Non-pigmented ciliary epithelial cell (primary cell): ENCODE results near the gene DNAAF5.
"Not testable (repeated sequence)": the region's sequence is repeated elsewhere in the genome, so short reads cannot be mapped to it uniquely, and the experiment has no call there.

ENCODE experiments used
- DNase-seq: peaks from one replicate; pipeline ENCODE4 v3.0.0-alpha.2; 2010; ENCODE audit warnings: low read depth

DNAAF5 gene

DNA sequence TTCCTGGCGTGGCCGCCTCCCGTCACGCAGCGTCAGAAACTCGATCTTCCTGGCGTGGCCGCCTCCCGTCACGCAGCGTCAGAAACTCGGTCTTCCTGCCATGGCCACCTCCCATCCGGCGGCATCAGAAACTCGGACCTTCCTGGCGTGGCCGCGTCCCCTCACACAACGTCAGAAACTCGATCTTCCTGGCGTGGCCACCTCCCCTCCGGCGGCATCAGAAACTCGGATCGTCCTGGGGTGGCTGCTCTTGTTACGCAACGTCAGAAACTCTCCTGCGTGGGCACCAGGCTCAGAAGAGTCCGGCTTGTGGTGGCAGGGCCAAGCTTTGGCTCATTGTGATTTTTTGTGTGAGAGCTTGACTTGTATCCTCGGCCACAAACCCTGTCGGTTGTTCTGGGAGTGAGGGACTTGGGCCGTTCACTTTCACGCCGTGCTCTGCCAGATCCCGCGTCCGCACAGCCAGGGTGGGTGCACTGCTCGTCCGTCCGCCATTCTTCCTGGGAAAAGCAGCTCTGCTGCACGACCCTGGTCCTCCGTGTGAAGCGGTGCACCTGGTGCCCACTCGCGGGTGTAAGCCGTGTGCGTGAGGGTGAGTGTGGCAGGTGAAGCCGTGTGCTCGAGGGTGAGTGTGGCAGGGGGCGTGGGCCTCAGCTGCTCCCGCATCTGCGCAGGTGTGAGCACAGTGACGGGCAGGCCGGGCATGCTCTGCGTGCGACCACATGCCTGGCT is 56.4 kb downstream of the DNAAF5 start:
- no peak for DNase-seq

GRCh38 chr7:783556-784490 is 57.3 kb downstream of the DNAAF5 start:
- DNase-seq: no peak

DNA sequence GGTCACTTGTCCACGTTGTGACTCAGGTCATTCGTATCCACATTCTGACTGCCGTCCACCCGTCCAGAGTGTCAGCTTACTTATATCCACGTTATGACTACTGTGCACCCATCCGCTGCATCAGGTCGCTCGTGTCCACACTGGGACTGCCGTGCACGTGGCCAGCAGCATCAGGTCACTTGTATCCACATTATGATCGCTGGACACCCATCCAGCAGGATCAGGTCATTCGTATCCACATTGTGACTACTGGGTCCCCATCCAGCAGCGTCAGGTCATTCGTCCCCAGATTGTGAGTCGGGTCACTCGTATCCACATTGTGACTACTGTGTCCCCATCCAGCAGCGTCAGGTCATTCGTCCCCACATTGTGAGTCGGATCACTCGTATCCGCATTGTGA is 58.5 kb downstream of the DNAAF5 start:
- no peak for DNase-seq

GRCh38 chr7:785416-785815 is 58.9 kb downstream of the DNAAF5 start:
- no peak for DNase-seq

DNA sequence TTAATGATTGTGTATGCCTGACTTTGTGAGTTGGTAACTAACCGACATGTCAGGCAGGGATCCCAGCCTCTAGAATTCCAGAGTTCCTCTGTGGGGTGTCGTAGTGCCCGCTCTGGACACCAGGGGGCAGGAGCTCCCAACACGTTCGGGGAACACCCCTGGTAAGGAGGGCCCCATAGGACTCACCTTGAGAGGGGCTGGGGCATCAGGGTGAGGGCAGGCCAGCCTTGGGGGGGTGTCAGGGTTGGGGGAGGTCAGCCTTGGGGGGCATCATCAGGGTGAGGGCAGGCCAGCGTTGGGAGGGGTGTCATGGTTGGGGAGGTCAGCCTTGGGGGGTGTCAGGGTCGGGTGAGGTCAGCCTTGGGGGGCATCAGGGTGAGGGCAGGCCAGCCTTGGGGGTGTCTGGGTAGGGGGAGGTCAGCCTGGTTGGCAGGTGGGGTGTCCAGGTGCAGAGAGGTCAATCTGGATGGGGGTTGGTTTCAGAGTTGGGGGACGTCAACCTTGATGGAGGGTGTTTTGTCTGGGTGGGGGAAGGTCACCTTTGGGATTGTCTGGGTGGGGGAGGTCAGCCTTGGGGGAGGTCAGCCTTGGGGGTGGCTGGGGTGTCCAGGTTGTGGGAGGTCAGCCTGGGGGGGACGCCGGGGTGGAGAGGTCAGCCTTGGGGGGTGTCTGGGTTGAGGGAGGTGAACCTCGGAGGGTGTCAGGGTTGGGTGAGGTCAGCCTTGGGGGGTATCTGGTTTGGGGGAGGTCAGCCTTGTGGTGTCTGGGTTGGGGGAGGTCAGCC is 60.2 kb downstream of the DNAAF5 start:
- DNase-seq: no peak

DNA sequence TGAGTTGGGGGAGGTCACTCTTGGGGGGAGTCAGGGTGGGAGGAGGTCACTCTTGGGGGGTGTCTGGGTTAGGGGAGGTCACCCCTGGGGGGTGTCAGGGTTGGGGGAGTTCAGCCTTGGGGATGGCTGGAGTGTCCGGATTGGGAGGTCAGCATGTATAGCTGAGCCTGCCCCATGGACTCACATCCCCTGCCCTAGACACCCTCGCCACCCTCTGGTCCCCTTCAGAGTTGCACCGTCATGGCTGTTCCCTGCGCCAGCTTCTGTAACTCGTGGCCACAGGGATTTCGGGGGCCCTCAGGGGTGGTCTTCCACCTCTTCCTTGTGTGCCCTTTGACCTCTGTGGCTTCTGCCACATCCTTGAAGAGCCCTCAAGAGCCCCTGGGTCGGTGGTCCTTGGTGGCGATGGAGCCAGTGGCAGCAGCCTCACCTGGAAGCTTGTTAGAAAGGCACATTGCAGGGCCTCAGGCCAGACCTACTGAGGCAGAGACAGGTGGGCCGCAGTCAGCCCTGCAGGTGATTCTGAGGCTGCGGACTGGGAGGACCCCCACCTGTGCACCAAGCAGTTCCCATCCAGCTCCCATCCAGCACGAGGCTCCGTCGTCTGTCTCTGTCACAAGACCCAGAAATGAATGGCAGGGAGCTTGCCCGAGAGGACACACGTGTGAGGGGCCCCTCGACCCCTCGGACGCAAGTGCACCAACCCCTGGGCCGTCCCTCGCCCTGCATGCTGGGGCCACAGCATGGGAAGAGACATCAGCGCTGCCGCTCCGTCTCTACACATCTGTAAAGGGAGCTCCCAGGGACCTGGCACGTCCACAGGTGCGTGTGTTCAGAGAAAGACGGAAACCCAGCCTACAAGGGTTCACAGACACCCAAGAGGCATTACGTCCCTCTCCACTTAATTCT is 61.1 kb downstream of the DNAAF5 start:
- DNase-seq: no peak

DNA sequence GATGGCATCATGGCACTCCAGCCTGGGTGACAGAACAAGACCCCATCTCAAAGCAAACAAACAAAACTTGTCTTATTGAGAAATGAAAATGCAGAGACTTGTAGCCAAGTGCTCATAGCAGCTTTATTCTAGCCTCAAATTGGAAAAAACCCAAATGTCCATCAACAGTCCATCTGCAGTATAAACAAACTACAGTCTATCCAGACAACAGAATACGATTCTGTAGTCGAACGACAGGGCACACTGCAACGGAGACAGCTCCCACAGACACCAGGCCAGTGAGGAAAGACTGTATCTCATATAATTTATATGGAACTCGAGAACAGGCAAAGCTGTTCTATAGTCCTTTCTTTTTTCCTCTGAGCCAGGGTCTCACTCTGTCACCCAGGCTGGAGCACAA is 65.0 kb downstream of the DNAAF5 start:
- no peak for DNase-seq

- DNase-seq: no peak
These were observed 67.7 kb downstream of the DNAAF5 start for GRCh38 chr7:794207-794606.

- DNase-seq: no peak
These were observed 68.3 kb downstream of the DNAAF5 start for GRCh38 chr7:794671-795329.

DNA sequence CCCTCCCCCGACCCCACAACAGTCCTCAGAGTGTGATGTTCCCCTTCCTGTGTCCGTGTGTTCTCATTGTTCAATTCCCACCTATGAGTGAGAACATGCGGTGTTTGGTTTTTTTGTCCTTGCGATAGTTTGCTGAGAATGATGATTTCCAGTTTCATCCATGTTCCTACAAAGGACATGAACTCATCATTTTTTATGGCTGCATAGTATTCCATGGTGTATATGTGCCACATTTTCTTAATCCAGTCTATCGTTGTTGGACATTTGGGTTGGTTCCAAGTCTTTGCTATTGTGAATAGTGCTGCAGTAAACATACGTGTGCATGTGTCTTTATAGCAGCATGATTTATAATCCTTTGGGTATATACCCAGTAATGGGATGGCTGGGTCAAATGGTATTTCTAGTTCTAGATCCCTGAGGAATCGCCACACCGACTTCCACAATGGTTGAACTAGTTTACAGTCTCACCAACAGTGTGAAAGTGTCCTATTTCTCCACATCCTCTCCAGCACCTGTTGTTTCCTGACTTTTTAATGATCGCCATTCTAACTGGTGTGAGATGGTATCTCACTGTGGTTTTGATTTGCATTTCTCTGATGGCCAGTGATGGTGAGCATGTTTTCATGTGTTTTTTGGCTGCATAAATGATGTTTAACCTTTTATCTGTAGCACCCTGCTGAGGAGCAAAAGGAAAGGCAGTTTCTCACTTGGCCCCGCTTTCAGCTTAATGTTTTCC is 70.1 kb downstream of the DNAAF5 start:
- DNase-seq: not testable (repeated sequence)

DNA sequence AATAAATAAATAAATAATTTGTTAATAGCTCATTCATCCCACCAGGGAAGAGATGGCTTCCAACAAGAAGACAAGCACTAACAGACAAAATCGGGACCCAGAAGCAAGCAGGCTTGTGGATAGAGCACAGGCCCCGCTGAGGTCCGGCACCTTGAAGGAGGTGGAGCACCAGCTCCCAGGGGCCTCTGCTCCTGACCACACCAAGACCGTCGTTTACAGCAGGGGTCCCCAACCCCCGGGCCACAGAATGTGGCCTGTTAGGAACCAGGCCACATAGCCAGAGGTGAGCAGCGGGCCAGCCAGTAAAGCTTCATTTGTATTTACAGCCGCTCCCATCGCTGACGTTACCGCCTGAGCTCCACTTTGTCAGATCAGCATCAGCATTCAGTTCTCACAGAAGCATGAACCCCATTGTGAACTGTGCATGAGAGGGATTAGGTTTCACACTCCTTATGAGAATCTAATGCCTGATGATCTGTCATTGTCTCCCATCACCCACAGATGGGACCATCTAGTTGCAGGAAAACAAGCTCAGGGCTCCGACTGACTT is 72.5 kb downstream of the DNAAF5 start:
- DNase-seq: no peak

- DNase-seq: no peak
These were observed 74.2 kb downstream of the DNAAF5 start for GRCh38 chr7:800692-801091.

- not testable (repeated sequence) for DNase-seq
These were observed 74.9 kb downstream of the DNAAF5 start for GRCh38 chr7:801351-801750.

DNA sequence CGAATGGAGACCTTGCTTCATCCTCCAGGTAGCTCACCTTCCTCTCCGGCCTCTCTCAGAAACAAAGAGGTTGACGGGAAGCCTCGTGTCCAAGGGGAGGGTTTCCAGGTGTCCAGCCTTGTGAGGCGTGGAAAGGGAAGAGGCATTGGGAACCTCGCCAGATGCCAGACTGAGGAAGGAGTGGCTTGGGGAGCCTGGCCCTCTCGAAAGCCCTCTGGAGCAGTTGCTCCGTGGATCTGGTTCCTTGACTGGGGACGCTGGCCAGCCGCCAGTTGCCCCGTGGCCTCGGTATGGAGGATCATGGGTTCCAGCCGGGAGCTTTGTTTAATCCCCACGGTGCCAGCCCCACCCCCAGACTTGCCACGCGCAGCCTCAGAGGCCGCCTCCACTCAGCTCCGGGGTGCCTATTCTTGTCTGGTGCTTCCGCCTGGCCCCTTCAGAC is 75.5 kb downstream of the DNAAF5 start:
- no peak for DNase-seq

- no peak for DNase-seq
These were observed 76.2 kb downstream of the DNAAF5 start for GRCh38 chr7:802500-803242.

DNA sequence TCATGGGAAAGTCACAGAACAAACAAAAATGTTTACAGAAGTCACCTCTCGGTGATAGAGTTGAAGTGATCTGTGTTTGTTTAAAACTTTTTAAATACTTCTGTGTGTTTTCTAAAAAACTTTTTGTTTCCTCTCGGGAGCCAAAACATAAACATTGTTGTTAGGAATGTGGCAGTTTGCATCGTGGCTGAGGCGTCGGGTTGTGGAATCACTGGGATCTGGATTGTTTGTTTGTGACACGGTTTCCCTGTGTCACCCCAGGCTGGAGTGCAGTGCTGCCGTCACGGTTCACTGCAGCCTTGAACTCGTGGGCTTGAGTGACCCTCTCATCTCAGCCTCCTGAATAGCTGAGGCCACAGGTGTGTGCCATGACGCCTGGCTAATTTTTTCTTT is 76.7 kb downstream of the DNAAF5 start:
- no peak for DNase-seq

DNA sequence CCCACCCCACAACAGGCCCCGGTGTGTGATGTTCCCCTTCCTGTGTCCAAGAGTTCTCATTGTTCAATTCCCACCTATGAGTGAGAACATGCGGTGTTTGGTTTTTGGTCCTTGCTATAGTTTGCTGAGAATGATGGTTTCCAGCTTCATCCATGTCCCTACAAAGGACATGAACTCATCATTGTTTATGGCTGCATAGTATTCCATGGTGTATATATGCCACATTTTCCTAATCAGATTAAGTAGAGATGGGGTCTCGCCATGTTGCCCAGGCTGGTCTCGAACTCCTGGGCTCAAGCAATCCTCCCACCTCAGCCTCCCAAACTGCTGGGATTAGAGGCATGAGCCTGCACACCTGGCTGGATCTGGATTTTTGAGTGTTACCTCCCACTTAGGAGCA is 77.3 kb downstream of the DNAAF5 start:
- not testable (repeated sequence) for DNase-seq

- DNase-seq: no peak
These were observed 78.8 kb downstream of the DNAAF5 start for GRCh38 chr7:805261-805660.
